Measurements from ENCODE around the gene UQCRH.

DNA sequence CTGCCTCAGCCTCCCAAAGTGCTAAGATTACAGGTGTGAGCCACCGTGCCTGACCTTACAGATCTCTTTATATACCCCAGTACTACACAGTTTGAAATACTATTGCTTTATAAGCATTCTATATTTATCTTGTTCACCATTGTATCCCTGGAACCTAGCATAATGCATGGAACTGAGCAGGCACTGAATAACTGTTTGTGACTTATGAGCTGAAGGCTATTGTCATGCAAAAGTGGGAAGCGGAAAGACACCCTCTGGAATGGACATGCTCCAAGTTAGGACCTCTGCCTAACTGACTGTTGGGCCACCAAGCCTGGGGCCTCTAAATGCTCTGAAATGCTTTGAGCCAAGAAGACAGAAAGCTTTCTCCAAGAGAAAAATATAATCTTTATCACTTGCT lies 8.2 kb upstream of the UQCRH start:
- TF ChIP-seq GATA3 (IDR thresholded peaks at IDR 0.05; ENCODE audit: low read depth, low read length) (no peak), GATA2 (IDR thresholded peaks at IDR 0.05; ENCODE audit: low read depth, low read length) (no peak)

All from SH-SY5Y (cell line).